ENCODE measurements around the gene LMAN2.

DNA sequence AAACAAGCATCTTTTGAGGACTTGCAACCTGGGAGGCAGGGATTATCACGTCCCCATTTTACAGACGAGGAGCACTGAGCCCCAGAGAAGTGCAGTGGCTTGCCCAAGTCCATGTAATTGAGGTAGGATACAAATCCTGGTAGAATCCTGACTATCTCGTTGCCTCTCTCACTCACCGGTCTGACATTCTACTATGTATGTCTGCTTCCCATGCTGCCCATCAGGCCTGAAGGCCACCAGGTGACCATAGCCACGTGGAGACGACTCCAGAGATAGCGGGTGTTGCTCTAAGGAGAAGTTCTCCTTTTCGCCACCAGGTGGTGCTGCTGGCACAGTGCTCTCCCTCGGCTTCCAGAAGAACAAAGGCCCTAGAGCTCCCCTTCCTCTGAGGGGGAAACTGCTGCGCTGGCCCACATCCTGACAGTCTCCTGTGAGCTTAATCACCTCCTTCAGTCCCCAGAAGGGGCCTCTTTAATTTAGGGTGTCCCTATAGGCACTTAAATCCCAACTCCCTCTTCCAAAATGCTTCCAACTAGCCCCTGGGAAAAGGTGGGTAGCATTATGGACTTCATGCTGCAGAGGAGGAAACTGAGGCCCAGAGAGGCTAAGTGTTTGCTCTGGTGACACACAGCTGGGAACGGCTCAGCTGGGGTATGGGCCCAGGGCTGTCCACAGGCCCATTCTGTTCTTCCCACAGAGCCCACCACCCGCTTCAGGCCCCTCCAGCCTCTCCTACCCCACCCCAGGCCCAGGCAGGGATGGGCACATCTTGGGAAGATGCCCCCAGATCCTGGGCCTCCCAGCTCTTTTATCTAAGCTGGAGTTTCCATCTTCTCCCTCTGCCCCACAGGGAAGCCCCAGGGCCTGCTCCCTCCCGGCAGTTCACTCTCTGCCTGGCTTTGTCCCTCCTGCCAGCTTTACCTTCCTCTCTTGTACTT, 39.2 kb upstream of the LMAN2 start:
- TF ChIP-seq, protein P1, sequence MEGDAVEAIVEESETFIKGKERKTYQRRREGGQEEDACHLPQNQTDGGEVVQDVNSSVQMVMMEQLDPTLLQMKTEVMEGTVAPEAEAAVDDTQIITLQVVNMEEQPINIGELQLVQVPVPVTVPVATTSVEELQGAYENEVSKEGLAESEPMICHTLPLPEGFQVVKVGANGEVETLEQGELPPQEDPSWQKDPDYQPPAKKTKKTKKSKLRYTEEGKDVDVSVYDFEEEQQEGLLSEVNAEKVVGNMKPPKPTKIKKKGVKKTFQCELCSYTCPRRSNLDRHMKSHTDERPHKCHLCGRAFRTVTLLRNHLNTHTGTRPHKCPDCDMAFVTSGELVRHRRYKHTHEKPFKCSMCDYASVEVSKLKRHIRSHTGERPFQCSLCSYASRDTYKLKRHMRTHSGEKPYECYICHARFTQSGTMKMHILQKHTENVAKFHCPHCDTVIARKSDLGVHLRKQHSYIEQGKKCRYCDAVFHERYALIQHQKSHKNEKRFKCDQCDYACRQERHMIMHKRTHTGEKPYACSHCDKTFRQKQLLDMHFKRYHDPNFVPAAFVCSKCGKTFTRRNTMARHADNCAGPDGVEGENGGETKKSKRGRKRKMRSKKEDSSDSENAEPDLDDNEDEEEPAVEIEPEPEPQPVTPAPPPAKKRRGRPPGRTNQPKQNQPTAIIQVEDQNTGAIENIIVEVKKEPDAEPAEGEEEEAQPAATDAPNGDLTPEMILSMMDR (IDR thresholded peaks at IDR 0.05; ENCODE audit: low read depth, low read length, poor library complexity, severe bottlenecking): peak; percentile 96
- TF ChIP-seq EZH2phosphoT487 (IDR thresholded peaks at IDR 0.05; ENCODE audit: borderline replicate concordance, low read length): no peak
